GM15510 (cell line): ENCODE data around the gene PODXL2.

Experiments
- POLR2A ChIP-seq: IDR thresholded peaks from 3 replicates; pipeline ENCODE4 v1.6.1; 2011; ENCODE audit warnings: borderline replicate concordance; ENCODE audit not compliant: insufficient read length; ENCODE audit errors: extremely low read depth

The PODXL2 gene

GRCh38 chr3:127634653-127635052, 5.7 kb downstream of the PODXL2 start:
- no peak for TF ChIP-seq POLR2A

- TF ChIP-seq POLR2A, result no peak
Measured at GRCh38 chr3:127637546-127637945, 8.6 kb downstream of the PODXL2 start.

- no peak for TF ChIP-seq POLR2A
Measured at GRCh38 chr3:127637971-127638370, 9.0 kb downstream of the PODXL2 start.

GRCh38 chr3:127639173-127640041, 10.4 kb downstream of the PODXL2 start:
- no peak for TF ChIP-seq POLR2A

- TF ChIP-seq POLR2A, result no peak
Measured at GRCh38 chr3:127640042-127640355, 11.0 kb downstream of the PODXL2 start.

- no peak for TF ChIP-seq POLR2A
Measured at GRCh38 chr3:127644641-127645370, 15.8 kb downstream of the PODXL2 start.

GRCh38 chr3:127645371-127646015, 16.5 kb downstream of the PODXL2 start:
- no peak for TF ChIP-seq POLR2A

GRCh38 chr3:127646501-127647046, 17.6 kb downstream of the PODXL2 start:
- no peak for TF ChIP-seq POLR2A

GRCh38 chr3:127647166-127647844, 18.3 kb downstream of the PODXL2 start:
- no peak for TF ChIP-seq POLR2A

- no peak for TF ChIP-seq POLR2A
Measured at GRCh38 chr3:127647845-127648204, 18.8 kb downstream of the PODXL2 start.

GRCh38 chr3:127650236-127650635, 21.3 kb downstream of the PODXL2 start:
- no peak for TF ChIP-seq POLR2A

- no peak for TF ChIP-seq POLR2A
Measured at GRCh38 chr3:127651516-127652172, 22.7 kb downstream of the PODXL2 start.

GRCh38 chr3:127652246-127652995, 23.4 kb downstream of the PODXL2 start:
- TF ChIP-seq POLR2A, result no peak
